ENCODE data around the gene C5orf47.

C5orf47 gene

GRCh38 chr5:174045470-174046025 is 56.6 kb downstream of the C5orf47 start, which contains the start of gene NSG2:
NSG2 (plus strand) TSS chr5:174045706; CDS start chr5:174046756, 1,050 bp downstream.
- peak; percentile 94 to 97 for DNase-seq

- no peak for DNase-seq
Measured at GRCh38 chr5:174046558-174046957, 57.6 kb downstream of the C5orf47 start.

- no peak for DNase-seq
Measured at GRCh38 chr5:174047472-174048099, 58.6 kb downstream of the C5orf47 start.

DNA sequence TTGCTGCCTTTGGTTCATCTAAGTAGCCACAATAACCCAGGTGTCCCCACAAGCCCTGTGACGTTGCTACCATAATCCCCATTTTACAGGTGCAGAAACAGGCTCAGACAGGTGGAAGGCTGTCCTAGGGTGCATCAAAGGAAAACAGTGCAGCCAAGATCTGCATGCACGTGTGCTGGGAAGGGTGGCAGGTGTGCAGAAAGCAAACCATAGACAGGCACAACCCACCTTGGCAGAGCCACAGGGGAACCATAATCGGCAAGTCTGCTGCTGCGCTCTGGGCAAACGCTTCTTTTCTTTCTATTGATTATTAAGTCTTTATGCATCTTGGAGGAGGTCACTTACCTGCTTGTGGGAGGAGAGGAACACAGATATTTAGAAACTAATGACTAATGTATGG is 63.7 kb downstream of the C5orf47 start:
- DNase-seq = no peak

- DNase-seq = no peak
Measured at GRCh38 chr5:174053905-174054304, 64.9 kb downstream of the C5orf47 start.
